Measurements from ENCODE around the gene TBC1D22A.

The TBC1D22A gene

DNA sequence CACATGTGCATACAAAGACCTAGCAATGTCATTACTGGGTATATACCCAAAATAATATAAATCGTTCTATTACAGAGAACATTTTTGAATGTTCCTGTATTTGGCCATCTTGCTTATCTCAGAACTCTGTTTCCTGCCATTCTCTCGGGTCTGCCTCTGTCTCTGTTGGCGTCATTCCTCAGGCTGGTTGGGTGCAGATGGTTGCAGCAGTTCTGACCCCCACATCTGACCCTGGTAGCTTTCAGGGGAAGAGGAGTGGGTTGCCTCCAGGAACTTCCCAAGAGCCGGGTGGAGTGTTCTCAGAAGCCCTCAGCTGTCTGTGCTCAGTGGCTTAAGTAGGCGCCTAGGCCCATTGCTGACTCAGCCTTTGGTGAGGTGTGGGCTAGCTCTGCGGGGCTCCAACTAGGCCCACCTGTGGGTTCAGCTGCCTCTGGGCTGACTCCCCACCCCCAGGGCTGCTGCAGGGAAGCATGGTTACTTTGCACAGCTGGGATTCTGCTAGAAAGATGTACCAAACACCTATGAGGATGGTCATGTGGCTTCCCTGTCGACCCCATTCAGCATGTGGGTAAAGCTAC, 114.0 kb downstream of the TBC1D22A start:
- no peak for DNase-seq (ENCODE audit: low read depth in 2 of 3, low spot score in 2 of 3)

DNA sequence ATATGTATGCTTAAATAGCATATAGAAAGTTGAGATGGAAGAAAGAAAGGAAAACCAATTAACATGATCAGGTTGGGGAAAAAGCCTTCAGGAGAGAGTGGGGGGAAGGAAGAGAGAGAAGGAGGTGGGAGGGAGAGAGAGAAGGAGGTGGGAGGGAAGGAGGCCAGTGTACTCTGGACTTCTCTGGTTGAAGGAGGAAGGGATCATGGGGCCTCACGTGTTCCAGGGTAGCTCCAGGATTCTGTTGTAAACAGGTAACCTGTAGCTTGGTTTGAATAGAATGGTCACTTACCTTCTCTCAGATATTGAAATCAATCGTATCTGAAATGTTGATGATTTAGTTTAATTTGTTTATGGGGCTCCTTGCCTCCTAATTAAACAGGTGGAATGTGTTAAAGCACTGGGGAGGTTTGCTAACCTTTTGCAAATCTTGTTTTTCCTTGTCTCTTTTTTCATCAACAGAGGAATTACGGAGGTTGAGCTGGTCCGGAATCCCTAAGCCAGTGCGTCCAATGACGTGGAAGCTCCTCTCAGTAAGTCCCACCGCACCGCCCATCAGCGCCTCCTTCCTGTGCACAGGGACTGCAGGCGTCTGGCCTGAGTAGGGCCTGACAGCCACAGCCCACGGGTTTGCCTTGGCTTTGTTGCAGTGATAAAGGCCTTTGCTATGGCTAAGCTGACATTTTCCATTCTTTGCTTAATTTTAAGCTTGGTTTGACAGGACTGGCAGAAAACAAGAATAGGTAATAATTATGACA, 115.9 kb downstream of the TBC1D22A start:
- DNase-seq (ENCODE audit: low read depth in 2 of 3, low spot score in 2 of 3) = no peak

DNA sequence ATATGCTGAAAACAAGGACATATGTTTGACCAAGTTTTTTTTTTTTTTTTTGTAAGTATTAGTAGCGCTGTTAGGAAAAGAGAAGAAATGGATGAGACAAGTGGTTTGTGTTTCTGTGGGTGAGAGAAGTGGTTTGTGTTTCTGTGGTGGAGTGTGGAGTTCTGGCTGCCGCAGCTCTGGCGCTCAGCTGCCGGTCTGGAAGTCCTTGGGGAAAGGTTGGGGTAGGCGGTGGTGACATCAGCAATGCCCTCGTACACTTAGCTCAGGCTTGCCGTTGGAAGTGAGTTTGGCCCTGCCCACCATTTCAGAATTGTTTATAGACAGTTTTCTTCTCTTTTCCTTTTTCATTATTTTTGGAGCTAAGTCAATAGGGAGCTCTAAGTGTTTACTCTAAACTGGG, 116.6 kb downstream of the TBC1D22A start:
- no peak for DNase-seq (ENCODE audit: low read depth in 2 of 3, low spot score in 2 of 3)

DNA sequence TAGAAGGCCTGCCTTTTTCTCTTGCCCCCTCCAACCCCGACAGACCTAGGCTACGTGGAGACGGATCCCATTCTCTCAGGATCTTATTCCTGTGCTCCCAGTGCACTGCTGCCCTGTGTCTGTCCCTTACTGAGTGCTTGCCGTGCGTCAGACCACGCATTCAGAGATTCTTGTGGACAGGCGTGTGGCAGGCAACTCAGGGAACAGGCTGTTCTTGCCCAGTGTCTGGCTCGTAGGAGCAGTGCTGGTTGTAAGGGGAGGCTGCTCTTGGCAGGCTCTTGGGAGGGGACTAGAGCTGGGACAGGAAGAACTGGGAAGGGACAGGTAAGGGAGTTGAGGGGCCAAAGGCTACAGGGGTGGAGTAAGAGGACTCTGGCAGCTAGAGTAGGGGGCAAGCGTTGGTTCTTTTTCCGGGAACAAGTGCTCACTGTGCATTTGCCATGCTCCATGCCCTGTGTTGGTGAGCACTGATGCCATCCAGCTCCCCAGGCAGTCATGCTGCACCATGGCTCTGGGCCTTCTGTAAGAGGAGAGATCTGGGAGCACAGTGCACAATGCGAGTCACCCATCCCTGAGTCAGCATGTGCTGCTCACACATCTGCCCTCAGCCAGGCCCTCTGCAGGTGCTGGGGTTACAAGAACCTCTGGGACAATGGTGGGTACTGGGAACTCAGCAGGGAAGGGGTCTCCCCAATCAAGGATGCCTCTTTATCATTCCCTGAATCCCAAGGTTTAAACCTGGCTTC, 119.1 kb downstream of the TBC1D22A start:
- no peak for DNase-seq (ENCODE audit: low read depth in 2 of 3, low spot score in 2 of 3)

DNA sequence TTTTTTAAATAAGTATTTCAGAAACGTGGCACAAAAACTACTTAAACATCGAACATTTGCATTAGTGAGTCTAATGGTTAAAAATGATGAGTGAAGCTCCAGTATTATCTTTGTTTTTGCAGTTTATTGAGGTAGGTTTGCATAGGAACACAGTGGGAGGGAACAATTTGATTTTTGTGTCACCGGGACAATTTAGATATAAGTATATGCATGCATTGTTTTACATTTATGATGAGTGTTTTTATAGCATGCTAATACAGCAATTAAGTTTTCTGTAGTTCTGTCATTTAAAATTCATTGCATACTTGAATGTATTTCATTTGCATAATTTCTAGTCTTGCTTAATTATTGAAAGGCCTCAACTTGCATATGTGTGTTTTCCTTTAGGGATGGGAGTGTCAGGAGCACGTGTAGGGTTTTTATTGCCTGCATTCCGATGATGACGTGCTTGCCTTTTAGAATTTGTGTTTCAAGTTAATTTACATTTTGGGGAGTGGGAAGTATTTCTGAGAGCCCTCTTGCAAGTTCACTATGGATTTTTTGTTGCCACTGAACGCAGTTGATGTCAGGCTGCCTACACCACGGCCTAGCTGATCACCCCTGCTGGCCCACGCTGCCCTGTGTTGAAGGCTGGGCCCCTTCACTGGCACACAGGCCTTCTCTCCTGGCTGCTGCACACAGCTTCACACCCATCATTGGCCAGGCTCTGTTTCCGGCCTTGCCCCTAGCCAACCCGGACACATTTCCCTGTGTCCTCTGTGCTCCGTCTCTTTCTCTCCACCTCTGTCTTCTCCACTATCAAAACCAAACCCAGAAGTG, 120.9 kb downstream of the TBC1D22A start:
- no peak for DNase-seq (ENCODE audit: low read depth in 2 of 3, low spot score in 2 of 3)

DNA sequence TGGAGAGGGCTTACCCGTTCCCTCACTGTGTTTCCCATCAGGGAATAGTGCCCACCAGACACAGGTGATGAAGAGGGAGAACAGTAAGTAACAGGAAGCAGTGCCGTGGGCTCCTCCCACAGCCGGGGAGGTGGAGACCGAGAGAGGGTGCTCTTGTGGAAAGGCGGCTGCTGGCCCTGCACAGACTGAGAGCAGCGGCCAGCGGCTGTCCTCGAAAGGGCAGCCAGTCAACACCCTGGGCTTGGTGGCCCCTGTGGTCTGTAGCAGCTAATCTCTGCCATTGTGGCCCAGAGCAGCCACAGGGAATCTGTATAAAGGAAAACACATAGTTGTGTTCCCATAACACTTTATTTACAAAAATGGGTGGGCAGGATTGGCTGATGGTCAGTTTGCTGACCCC, 121.9 kb downstream of the TBC1D22A start:
- DNase-seq (ENCODE audit: low read depth in 2 of 3, low spot score in 2 of 3) = no peak

DNA sequence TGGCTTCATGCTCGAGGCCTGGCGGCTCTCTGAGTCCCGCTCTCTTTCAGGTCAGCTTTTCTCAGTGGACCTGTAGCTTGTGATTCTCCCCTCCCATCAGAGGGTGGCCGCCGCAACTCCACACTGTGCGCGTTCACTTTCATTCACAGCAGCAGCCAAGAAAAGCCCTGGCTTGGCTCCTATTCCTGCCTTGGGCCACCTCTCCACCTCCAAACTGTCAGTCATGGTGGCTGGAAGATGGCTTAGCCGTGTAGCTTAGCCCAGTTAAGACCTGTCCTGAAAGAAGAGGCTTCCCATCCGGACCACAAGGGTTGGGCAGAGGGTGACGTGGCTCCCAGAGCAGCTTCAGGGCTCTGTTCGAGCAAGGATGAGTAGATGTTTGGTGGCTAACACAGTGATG, 125.5 kb downstream of the TBC1D22A start:
- no peak for DNase-seq (ENCODE audit: low read depth in 2 of 3, low spot score in 2 of 3)

DNA sequence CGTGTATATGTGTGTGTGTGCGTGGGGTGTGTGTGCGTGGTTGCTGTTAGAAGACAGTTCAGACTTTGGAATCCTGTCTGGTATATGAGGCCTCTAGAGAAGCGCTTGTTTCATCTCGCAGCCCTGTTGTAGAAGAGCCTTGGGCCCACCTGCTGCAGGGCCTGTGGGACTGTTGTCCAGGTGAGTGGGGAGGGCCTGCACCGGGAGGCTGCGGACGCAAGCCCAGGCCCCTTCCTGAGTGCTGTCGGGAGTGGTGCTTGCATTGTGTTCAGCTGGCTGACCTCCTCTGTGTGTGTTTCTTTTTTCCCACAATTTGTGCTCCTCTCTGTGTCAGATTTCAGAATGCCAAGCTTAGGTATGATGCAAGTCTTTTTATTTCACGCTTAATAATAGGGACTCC, 128.4 kb downstream of the TBC1D22A start:
- no peak for DNase-seq (ENCODE audit: low read depth in 2 of 3, low spot score in 2 of 3)

DNA sequence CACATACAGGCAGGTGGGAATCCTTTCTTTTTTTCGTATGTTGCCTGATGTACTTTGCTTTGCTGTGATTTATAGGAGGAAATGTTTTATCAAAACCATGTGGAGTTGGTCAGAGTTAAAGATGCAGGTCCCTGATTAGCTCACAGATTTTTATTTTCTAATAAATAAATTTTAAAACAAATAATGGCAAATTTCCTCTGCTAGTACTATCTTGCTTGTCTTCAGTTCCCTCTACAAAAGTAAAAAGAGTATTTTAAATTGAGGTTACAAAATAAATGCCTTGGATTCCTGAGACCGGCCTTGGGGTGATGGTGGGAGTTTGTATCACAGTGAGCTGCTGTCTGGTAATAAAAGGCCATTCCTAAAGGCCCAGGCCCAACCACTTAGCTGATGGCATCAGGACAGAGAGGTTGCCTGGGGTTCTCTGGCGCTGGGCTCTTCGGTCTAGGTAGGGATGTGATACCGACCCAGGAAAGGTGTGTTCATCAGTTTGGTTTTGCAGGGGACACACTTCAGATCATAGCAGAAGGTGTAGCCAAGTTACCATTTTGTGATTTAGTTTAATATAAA, 129.0 kb downstream of the TBC1D22A start:
- no peak for DNase-seq (ENCODE audit: low read depth in 2 of 3, low spot score in 2 of 3)

DNA sequence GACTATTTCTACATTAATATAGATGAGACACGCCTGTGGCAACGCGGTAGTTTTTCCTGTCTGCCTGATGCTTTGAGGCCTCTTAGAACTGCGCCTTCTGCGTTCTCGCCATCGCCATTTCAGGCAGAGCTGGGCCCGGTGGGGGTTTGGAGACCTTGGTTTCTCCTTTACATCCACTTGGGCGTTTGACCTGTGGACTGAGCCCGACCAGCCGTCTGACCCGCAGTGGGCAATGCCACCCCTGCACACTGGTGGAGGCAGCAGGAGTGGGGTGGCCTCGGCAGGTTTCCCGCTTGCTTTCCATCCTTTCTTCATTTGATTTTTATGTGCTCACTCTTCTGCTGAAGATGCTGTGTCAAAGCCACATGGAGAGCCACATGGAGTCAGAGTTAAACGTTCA, 130.4 kb downstream of the TBC1D22A start:
- DNase-seq (ENCODE audit: low read depth in 2 of 3, low spot score in 2 of 3) = no peak

DNA sequence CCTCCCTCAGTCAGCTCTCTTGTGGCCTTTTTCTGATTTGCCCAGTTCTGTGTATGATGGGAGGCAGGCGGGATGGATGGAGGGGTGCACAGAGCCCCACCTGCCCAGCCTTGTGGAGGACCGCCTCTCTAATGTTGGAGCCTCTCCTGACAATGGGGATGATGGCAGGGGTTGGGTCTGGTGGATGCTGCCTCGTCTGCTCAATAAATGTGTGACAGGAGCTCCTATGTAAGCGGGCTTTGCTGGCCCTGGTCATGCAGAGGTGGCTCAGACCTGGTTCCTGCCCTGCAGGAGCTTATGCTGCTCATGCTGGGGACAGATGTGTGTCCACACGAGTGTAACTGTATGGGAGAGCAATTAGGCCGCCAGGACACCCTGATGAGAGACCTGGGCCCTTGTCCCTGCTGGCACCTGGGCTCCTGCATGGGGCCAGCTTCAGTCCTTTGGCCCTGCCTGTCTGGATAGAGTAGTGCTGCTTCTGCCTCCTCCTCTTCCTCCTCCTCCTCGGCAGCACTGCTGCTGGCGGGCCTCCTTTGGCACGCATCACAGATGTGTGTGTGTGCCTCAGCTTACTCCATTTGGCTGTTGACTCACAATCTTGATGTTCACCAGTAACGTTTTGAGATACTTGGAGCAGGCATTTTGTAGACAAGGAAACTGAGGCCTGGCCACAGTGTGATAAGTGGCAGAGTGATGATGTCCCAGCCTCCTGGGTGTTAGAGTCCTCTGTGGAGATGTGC, 131.0 kb downstream of the TBC1D22A start:
- no peak for DNase-seq (ENCODE audit: low read depth in 2 of 3, low spot score in 2 of 3)

DNA sequence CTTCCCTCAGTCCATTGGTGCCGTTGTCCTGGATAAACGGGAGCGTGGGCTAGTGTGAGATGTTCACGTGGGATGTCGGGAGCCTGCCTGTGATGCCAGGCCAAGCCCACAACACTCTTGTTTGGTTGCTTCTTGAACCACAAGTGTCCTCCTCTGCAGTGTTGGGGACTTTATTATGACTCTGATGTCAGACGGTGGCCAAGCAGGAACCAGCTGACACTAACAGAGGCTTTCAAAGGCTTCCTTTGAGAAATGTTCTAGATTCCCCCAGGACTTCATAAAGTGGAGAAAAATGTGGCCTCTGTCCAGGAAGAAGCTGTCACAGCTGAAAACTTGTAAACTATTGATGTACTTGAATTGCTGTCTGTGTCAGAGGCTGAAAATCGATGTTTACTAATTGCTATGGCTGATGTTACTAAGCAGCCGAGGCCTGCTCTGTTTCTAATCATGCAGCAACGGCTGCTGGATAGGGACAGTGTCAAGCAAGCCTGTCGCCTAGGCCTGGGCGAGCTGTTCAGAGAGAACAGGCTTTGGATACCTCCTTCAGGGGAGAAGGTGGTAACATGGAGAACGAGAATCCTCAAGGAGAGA, 131.7 kb downstream of the TBC1D22A start:
- DNase-seq (ENCODE audit: low read depth in 2 of 3, low spot score in 2 of 3) = no peak

DNA sequence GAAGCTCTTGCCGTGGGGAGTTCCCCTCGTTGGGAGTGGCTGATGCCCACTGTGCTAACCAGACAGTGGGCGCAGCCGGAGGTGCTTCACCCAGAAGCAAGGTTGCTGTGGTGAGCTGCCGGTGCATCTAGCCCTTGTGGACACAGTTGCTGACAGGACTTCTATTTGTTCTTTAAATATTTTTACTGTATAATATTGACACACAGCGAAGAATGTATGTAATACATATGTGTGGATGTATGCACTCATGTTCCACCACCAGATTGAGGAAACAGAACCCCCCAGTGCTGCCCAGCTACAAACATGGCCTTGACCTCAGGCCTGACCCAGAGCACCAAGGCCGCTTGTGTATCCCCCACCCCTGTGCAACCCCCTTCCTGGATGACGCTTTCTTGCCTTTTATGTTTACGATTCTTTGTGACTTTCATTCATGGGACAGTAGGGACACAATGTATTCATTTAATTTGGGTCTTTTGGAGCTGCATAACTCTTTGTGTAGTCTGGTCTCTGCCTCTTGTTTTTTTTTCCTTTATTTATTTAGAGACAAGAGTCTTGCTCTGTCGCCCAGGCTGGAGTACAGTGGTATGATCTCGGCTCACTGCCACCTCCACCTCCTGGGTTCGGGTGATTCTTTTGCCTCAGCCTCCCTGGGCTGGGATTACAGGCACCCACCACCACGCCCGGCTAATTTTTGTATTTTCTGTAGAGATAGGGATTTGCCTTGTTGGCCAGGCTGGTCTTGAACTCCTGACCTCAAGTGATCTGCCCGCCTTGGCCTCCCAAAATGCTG, 132.6 kb downstream of the TBC1D22A start:
- no peak for DNase-seq (ENCODE audit: low read depth in 2 of 3, low spot score in 2 of 3)

DNA sequence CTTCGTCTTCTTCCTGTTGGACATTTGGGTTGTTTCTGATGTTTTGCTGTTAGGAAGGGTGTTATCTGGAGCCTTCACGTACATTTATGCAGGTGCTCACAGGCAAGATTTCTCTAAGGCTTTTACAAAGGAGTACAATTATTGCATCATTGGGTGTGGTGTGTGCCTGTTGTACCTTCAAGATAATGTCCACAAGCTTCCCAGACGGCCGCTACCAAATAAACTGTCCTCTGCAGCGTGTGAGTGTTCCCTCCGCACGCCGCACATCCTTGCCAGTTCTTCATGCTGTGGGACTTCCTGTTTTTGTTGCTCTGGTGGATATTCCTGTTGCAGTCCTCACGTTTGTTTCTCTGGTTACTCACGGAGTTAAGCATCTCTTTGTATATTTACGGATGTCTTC, 133.3 kb downstream of the TBC1D22A start:
- no peak for DNase-seq (ENCODE audit: low read depth in 2 of 3, low spot score in 2 of 3)

DNA sequence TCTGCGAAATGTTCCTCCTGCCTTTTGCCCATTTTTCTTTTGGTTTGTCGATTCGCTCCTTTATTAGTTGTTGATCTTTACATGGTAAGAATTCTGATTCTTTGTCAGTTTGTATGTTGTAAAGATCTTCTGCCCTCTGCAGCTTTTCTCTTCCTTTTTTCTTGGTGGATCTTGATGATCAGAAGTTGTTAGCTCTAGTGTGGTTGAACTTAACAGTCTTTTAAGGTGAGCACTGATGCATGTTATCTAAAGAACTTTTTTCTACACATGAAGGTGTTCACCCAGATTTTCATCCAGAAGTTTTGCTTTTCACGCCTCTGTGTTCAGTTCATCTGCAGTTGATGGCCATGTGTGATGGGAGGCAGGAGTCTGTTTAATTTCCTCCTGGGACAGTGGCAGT, 133.7 kb downstream of the TBC1D22A start:
- no peak for DNase-seq (ENCODE audit: low read depth in 2 of 3, low spot score in 2 of 3)

DNA sequence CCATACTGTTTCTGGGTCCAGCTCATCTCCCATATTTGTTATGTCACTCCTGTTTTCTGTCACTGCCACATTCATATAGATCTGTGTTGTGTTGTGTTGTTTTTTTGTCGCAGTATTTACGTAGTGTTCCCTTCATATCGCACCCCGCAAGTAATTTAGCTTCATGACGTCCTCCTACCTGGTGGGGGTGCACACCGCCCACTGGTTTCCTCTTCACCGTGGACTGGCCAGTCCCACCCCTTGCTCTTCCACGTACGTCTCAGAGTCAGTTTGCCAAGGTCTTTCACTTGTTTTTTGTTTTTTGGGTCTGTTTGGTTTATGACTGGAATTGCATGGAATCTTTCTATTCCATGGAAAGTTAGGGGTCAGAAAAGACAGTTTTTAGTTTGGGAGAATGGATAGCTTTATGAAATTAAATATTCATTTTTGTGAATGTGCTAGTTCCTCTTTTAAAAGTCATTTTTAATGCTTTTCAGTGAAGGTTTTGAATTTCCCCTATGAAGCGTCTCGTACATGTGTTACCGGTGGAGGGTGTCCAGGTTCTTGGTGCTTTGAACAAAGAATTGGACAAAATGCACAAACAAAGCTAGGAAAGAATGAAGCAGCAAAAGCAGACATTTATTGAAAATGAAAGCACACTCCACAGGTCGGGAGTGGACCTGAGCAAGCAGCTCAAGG, 134.3 kb downstream of the TBC1D22A start:
- no peak for DNase-seq (ENCODE audit: low read depth in 2 of 3, low spot score in 2 of 3)

DNA sequence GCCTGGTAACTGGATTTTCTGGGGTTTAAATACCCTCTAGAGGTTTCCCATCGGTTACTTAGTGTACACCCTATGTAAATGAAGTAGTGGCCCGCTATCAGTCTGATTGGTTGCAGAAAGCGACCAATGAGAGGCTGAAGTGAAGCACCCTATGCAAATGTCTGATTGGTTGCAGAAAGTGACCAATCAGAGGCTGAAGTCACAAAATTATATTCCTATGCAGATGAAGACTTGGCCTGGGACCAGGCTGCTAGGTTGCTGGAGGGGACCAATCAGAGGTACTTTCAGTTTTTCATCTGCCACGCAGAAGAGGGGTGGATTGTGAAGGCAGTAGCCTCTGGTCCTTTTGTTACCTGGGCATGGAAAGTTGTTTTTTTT, 134.8 kb downstream of the TBC1D22A start:
- DNase-seq (ENCODE audit: low read depth in 2 of 3, low spot score in 2 of 3) = no peak

DNA sequence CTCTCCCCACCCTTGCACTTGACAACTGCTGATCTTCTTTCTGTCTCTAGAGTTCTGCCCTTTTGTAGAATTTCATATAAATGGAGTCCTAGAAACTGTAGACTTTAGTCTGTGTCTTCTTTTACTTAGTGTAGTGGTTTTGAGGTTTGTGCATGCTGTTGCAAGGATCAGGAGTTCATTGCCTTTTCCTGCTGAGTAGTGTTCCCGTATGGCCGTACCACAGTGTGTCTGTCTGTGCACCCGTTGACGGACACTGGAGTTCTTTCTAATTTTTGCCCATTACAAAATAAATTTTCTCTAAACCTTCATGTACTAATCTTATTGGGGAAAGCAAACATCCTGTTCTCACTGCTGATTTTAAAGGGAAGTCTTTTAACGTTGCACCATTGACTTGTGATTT, 138.1 kb downstream of the TBC1D22A start:
- DNase-seq (ENCODE audit: low read depth in 2 of 3, low spot score in 2 of 3) = no peak

DNA sequence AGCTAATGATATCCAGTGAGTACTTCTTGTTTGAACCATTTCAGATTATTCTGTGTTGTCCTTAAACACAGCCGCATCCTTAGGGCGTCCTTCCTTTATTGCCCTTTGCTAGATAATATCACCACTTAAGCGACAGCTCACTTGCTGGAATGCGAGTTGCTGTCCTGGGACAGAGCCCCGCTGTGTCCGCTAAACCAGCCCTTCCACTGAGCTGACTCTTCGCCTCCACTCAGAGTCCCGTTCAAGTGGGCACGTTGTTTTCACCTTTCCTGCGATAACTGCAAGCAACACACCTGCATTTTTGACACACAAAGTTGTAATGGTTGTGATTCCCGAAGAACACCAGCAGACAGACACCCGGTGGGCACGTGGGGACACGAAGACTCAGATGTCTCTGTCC, 140.0 kb downstream of the TBC1D22A start:
- no peak for DNase-seq (ENCODE audit: low read depth in 2 of 3, low spot score in 2 of 3)

Measured in activated CD8-positive, alpha-beta memory T cell treated with anti-CD3 and anti-CD28 coated beads for 48 hours (primary cell).